Lower leg skin (tissue), 3 donors: ENCODE measurements around the gene TOR4A.

Experiments used
- POLR2A ChIP-seq, 2 donors: fragments of 450-650 bp; IDR thresholded peaks; one replicate each; pipeline ENCODE4 v1.6.1; 2016 to 2017; ENCODE audit warnings: antibody characterized with exemption in 2 of 2, mild to moderate bottlenecking in 1 of 2, moderate library complexity in 1 of 2
- TF ChIP-seq, protein P1 (sequence below), 3 donors: fragments of 450-650 bp; IDR thresholded peaks; one replicate each; pipeline ENCODE4 v1.5.1; 2016; ENCODE audit warnings: antibody characterized with exemption in 3 of 3, mild to moderate bottlenecking in 3 of 3, moderate library complexity in 2 of 3

DNA sequence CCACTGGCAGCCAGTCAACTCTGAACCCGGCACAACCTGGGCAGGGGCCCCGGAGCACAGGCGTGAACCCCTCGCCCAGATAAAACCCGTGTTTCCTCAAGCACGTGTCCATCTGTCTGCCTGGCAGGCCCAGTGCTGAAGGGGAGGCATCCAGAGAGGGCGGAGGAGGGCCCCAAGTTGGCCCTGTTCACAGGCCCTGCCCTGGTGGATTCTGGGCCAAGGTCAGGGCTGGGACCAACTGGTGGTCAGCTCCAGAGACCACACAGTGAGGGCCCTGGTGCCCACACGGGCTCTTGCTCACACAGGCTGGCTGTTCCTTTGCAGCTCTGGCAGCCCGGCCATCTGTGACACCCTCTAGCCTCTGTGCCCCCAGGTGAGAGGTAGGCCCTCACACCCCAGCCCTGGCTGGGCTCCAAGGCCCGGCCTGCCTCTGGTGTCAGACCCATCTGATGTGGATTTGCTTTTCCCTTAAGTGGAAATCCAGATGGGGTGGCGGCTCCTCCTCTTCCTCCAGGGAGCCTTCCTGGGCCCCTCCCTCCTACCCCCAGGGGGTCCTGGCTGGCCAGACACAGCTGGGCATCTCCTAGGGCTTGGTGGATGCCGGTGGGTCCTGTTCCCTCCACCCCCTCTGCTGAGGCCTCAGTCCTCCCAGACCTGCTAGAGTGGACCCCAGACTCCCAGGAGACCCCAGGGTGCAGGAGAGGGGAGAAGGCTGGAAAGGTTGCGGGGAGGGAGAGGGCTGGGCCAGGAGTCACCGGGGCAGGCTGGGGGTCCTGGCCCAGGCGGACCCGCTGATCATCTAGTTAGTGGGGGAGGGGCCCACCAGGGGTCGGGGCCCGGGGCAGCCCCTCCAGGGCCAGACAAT lies 27.0 kb upstream of the TOR4A start:
- TF ChIP-seq, protein P1, sequence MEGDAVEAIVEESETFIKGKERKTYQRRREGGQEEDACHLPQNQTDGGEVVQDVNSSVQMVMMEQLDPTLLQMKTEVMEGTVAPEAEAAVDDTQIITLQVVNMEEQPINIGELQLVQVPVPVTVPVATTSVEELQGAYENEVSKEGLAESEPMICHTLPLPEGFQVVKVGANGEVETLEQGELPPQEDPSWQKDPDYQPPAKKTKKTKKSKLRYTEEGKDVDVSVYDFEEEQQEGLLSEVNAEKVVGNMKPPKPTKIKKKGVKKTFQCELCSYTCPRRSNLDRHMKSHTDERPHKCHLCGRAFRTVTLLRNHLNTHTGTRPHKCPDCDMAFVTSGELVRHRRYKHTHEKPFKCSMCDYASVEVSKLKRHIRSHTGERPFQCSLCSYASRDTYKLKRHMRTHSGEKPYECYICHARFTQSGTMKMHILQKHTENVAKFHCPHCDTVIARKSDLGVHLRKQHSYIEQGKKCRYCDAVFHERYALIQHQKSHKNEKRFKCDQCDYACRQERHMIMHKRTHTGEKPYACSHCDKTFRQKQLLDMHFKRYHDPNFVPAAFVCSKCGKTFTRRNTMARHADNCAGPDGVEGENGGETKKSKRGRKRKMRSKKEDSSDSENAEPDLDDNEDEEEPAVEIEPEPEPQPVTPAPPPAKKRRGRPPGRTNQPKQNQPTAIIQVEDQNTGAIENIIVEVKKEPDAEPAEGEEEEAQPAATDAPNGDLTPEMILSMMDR (IDR thresholded peaks at IDR 0.05), result no peak
- TF ChIP-seq POLR2A (IDR thresholded peaks at IDR 0.05), result no peak
